SU-DHL-6 (cell line): ENCODE data around the gene ALK.

Experiments used
- H2AFZ ChIP-seq: fragments of 200-600 bp; sonication (generic); 2 replicates; pipeline ENCODE4 v1.6.1; 2014; ENCODE audit warnings: low read depth, mild to moderate bottlenecking, moderate library complexity, mixed read lengths, antibody characterized with exemption, low read length; ENCODE audit not compliant: severe bottlenecking
- H3F3A ChIP-seq: fragments of 200-600 bp; shearing (Covaris generic); 2 replicates; pipeline ENCODE4 v1.6.0; 2016; ENCODE audit warnings: antibody characterized with exemption, mild to moderate bottlenecking; ENCODE audit not compliant: insufficient read depth
- H3K27ac ChIP-seq: fragments of 200-600 bp; sonication (generic); 2 replicates; pipeline ENCODE4 v1.5.1; 2016; ENCODE audit warnings: low read depth, mild to moderate bottlenecking, low read length, moderate library complexity, mixed read lengths
- H3K27me3 ChIP-seq: fragments of 200-600 bp; sonication (generic), shearing (Covaris generic); 2 replicates; pipeline ENCODE4 v1.6.0; 2014; ENCODE audit warnings: mild to moderate bottlenecking, low read length
- H3K36me3 ChIP-seq: fragments of 200-600 bp; sonication (generic); 2 replicates; pipeline ENCODE4 v1.6.1; 2014; ENCODE audit warnings: mild to moderate bottlenecking, low read length, mixed read lengths
- H3K4me2 ChIP-seq: fragments of 300-600, 200-600 bp; shearing (Covaris generic), sonication (generic); 2 replicates; pipeline ENCODE4 v1.6.0; 2014; ENCODE audit warnings: low read length, low read depth, mild to moderate bottlenecking; ENCODE audit not compliant: poor library complexity, severe bottlenecking
- H3K4me3 ChIP-seq: fragments of 200-600 bp; sonication (generic); 2 replicates; pipeline ENCODE4 v1.5.1; 2014; ENCODE audit warnings: antibody characterized with exemption, low read length, mild to moderate bottlenecking, mixed read lengths; ENCODE audit not compliant: insufficient read depth, poor library complexity, severe bottlenecking
- H3K79me2 ChIP-seq: fragments of 200-600 bp; sonication (generic); 2 replicates; pipeline ENCODE4 v1.6.1; 2014; ENCODE audit warnings: mild to moderate bottlenecking, low read length, moderate library complexity; ENCODE audit not compliant: insufficient read depth
- H3K9ac ChIP-seq: fragments of 200-600 bp; sonication (generic); 2 replicates; pipeline ENCODE4 v1.7.0; 2014; ENCODE audit warnings: mild to moderate bottlenecking, low read length
- H3K9me2 ChIP-seq: fragments of 200-600 bp; sonication (generic); replicated peaks from 2 replicates; pipeline ENCODE4 v1.6.1; 2014; ENCODE audit warnings: low read length; ENCODE audit not compliant: insufficient read depth
- H3K9me3 ChIP-seq: fragments of 200-600 bp; sonication (generic); 2 replicates; pipeline ENCODE4 v1.6.1; 2014; ENCODE audit warnings: low read length, mixed read lengths; ENCODE audit not compliant: insufficient read depth
- H4K20me1 ChIP-seq: fragments of 200-600 bp; sonication (generic); 2 replicates; pipeline ENCODE4 v1.6.1; 2014; ENCODE audit warnings: low read depth, mild to moderate bottlenecking, antibody characterized with exemption, low read length, moderate library complexity, mixed read lengths
- EZH2phosphoT487 ChIP-seq: fragments of 200-600 bp; sonication (generic), shearing (Covaris generic); conservative IDR thresholded peaks from 2 replicates; pipeline ENCODE4 v1.6.1; 2018; ENCODE audit warnings: mild to moderate bottlenecking, antibody characterized with exemption, low read length, moderate library complexity, mixed read lengths
- TF ChIP-seq, protein P1 (sequence below): fragments of 200-600 bp; sonication (generic); IDR thresholded peaks from one replicate; pipeline ENCODE4 v1.5.1; 2017; ENCODE audit warnings: antibody characterized with exemption, mild to moderate bottlenecking, low read length, moderate library complexity; ENCODE audit not compliant: insufficient read depth, poor library complexity, severe bottlenecking

ALK gene

GRCh38 chr2:29394311-29394980, 526.9 kb downstream of the ALK start:
- Histone ChIP-seq H3K9ac (no peak overlapping the region), H3K27me3 (no peaks in the 10 kb centered on the region), H4K20me1 (no peaks in the 10 kb centered on the region), H2AFZ (no peak overlapping the region), H3F3A (no peaks in the 10 kb centered on the region), H3K4me2 (no peak overlapping the region), H3K36me3 (no peaks in the 10 kb centered on the region), H3K4me3 (no peak overlapping the region), H3K27ac (no peak overlapping the region), H3K9me3 (no peaks in the 10 kb centered on the region), H3K79me2 (no peaks in the 10 kb centered on the region), H3K9me2 (no peaks in the 10 kb centered on the region)
- TF ChIP-seq, protein P1, sequence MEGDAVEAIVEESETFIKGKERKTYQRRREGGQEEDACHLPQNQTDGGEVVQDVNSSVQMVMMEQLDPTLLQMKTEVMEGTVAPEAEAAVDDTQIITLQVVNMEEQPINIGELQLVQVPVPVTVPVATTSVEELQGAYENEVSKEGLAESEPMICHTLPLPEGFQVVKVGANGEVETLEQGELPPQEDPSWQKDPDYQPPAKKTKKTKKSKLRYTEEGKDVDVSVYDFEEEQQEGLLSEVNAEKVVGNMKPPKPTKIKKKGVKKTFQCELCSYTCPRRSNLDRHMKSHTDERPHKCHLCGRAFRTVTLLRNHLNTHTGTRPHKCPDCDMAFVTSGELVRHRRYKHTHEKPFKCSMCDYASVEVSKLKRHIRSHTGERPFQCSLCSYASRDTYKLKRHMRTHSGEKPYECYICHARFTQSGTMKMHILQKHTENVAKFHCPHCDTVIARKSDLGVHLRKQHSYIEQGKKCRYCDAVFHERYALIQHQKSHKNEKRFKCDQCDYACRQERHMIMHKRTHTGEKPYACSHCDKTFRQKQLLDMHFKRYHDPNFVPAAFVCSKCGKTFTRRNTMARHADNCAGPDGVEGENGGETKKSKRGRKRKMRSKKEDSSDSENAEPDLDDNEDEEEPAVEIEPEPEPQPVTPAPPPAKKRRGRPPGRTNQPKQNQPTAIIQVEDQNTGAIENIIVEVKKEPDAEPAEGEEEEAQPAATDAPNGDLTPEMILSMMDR, result no peak
- no peak for TF ChIP-seq EZH2phosphoT487

DNA sequence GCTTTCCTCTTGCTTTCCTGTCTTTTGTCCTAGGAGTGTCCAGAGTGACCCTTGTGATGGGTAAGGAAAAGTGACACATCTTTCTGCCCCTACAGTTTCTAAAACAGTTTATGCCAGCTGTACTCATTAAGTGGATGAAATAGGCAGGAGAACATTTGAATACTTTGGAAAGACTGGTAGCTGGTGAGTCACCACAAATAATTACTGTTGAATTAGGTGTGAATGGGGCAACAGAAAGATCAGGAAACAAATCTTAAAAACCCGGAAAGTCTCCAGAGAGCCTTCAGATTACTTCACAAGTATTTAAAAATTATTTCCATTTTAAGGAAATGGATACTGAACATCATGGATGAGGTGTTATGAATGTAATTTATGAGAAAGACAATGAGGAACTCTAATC, 527.7 kb downstream of the ALK start:
- Histone ChIP-seq H3K9me2 (no peaks in the 10 kb centered on the region), H3F3A (no peaks in the 10 kb centered on the region), H3K9me3 (no peaks in the 10 kb centered on the region), H2AFZ (no peak overlapping the region), H3K79me2 (no peaks in the 10 kb centered on the region), H3K27ac (no peak overlapping the region), H3K4me3 (no peak overlapping the region), H4K20me1 (no peaks in the 10 kb centered on the region), H3K9ac (no peak overlapping the region), H3K27me3 (no peaks in the 10 kb centered on the region), H3K36me3 (no peaks in the 10 kb centered on the region), H3K4me2 (no peak overlapping the region)
- TF ChIP-seq, protein P1, result no peak
- no peak for TF ChIP-seq EZH2phosphoT487

DNA sequence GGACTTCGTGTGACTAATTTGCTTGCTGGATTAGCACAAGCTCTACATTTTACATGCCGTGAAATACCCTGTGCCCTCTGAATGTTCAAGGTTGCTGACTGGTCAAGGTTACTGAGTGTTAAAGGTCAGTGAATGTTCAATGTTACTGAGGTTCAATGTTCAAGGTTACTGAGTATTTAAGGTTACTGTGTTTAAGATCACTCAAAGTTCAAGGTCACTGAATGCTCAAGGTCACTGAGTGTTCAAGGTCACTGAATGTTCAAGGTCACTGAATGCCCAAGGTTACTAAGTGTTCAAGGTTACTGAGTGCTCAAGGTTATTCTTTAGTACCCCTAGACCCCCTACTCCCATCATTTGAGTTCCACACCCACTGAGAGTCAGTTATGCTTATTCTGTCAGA, 528.6 kb downstream of the ALK start:
- Histone ChIP-seq H3F3A (no peaks in the 10 kb centered on the region), H2AFZ (no peak overlapping the region), H3K36me3 (no peaks in the 10 kb centered on the region), H3K9me2 (no peaks in the 10 kb centered on the region), H3K79me2 (no peaks in the 10 kb centered on the region), H3K4me3 (no peak overlapping the region), H3K9ac (no peak overlapping the region), H3K27ac (no peak overlapping the region), H3K9me3 (no peaks in the 10 kb centered on the region), H3K27me3 (no peaks in the 10 kb centered on the region), H4K20me1 (no peaks in the 10 kb centered on the region), H3K4me2 (no peak overlapping the region)
- TF ChIP-seq, protein P1, result no peak
- TF ChIP-seq EZH2phosphoT487, result no peak
